OCI-LY7 (cell line): ENCODE data around the gene BLMH. TPM values are rescaled to one million over a fixed set of nuclear protein-coding genes. Genes with fewer than 3 reads are reported as not detected.

Experiments
- BruUV-seq: library from RNA; stranded (reverse); fragments of 400-500 nt; replicated peaks from 2 replicates; lab custom pipeline; 2021; lab: Mats Ljungman, UMichigan
- CTCF ChIA-PET: fragments of 300-600 bp; sonication (Branson Sonifier 250); formaldehyde crosslinking; loops from one replicate; lab custom pipeline; 2022; ENCODE audit warnings: antibody characterized with exemption; ENCODE audit not compliant: unreplicated experiment; lab: Charles Lee
- POLR2A ChIA-PET: fragments of 300-600 bp; sonication (Branson Sonifier 250); formaldehyde crosslinking; loops from one replicate; lab custom pipeline; 2022; ENCODE audit warnings: antibody characterized with exemption; lab: Charles Lee
- DNase-seq: peaks from one replicate; pipeline ENCODE4 v3.0.0-alpha.2; 2015; ENCODE audit warnings: low spot score
- H2AFZ ChIP-seq: fragments of 200-600 bp; sonication (generic), shearing (Covaris generic); 2 replicates; pipeline ENCODE4 v1.6.1; 2014; ENCODE audit warnings: mild to moderate bottlenecking, antibody characterized with exemption, low read length, moderate library complexity
- H3K27ac ChIP-seq: fragments of 200-600 bp; sonication (generic); 2 replicates; pipeline ENCODE4 v1.5.1; 2014; ENCODE audit warnings: mixed run types, low read depth, mild to moderate bottlenecking, moderate library complexity, low read length, inconsistent platforms; ENCODE audit not compliant: poor library complexity, severe bottlenecking
- H3K36me3 ChIP-seq: fragments of 200-600 bp; sonication (generic); 2 replicates; pipeline ENCODE4 v1.6.1; 2014; ENCODE audit warnings: mild to moderate bottlenecking, antibody characterized with exemption, low read length, moderate library complexity, mixed read lengths; ENCODE audit not compliant: insufficient read depth
- H3K4me1 ChIP-seq: fragments of 200-600 bp; sonication (generic); 2 replicates; pipeline ENCODE4 v1.5.1; 2014; ENCODE audit warnings: mild to moderate bottlenecking, low read length; ENCODE audit not compliant: insufficient read depth, poor library complexity, severe bottlenecking
- H3K4me2 ChIP-seq: fragments of 200-600 bp; sonication (generic); 2 replicates; pipeline ENCODE4 v1.6.1; 2014; ENCODE audit warnings: mild to moderate bottlenecking, low read length
- H3K4me3 ChIP-seq: fragments of 200-600 bp; sonication (generic); 2 replicates; pipeline ENCODE4 v1.5.1; 2014; ENCODE audit warnings: mild to moderate bottlenecking, low read depth, low read length; ENCODE audit not compliant: poor library complexity, severe bottlenecking
- H3K79me2 ChIP-seq: fragments of 200-600 bp; sonication (generic); 2 replicates; pipeline ENCODE4 v1.6.1; 2016; ENCODE audit warnings: low read depth, mild to moderate bottlenecking, low read length, moderate library complexity, mixed read lengths; ENCODE audit not compliant: insufficient read depth
- H3K9me2 ChIP-seq: fragments of 200-600 bp; sonication (generic); 2 replicates; pipeline ENCODE4 v1.6.1; 2016; ENCODE audit warnings: mild to moderate bottlenecking, low read length, mixed read lengths; ENCODE audit not compliant: insufficient read depth
- H3K9me3 ChIP-seq: fragments of 200-600 bp; sonication (generic); 2 replicates; pipeline ENCODE4 v1.6.1; 2014; ENCODE audit warnings: mild to moderate bottlenecking, mixed run types, low read length, mixed read lengths
- H4K20me1 ChIP-seq: fragments of 200-600 bp; sonication (generic); 2 replicates; pipeline ENCODE4 v1.6.1; 2014; ENCODE audit warnings: mild to moderate bottlenecking, antibody characterized with exemption, low read length, moderate library complexity, mixed read lengths; ENCODE audit not compliant: insufficient read depth
- EZH2phosphoT487 ChIP-seq: fragments of 200-600 bp; sonication (generic); IDR thresholded peaks from 2 replicates; pipeline ENCODE4 v1.6.1; 2018; ENCODE audit warnings: low read depth, borderline replicate concordance, mild to moderate bottlenecking, mixed run types, antibody characterized with exemption, low read length, moderate library complexity, mixed read lengths
- intact Hi-C: fragments of 100-400 bp; cut with micrococcal nuclease; formaldehyde crosslinking; loops from one replicate; pipeline ENCODE4 v1.10.0; 2022; ENCODE audit not compliant: unreplicated experiment
- total RNA-seq, 2 experiments: library from RNA; depleted of rRNA in 1 of 2; stranded (reverse); fragments of >200 nt in 1 of 2; shearing (Covaris generic) in 1 of 2; gene quantifications; 2 replicates each; pipeline ENCODE4 v1.2.3, GENCODE V29; 2014 to 2022
- TF ChIP-seq, protein P1 (sequence below): fragments of 200-600 bp; sonication (generic); conservative IDR thresholded peaks from 2 replicates; pipeline ENCODE4 v1.5.1; 2014; ENCODE audit warnings: mild to moderate bottlenecking, antibody characterized with exemption, low read length, moderate library complexity, mixed read lengths

Gene BLMH
- total RNA-seq, 2 experiments from 2014 or later, result 35.0 to 65.7 TPM

- Histone ChIP-seq H3K4me3 (no peak overlapping the region), H3K9me2 (no peaks in the 10 kb centered on the region), H3K27ac (no peak overlapping the region), H2AFZ (no peak overlapping the region), H3K4me1 (no peaks in the 10 kb centered on the region), H3K36me3 (no peaks in the 10 kb centered on the region), H4K20me1 (no peaks in the 10 kb centered on the region), H3K79me2 (no peaks in the 10 kb centered on the region), H3K9me3 (no peaks in the 10 kb centered on the region), H3K4me2 (no peak overlapping the region)
- no peak for DNase-seq
- BruUV-seq, result no TSS peak
- no peak for TF ChIP-seq EZH2phosphoT487
- TF ChIP-seq, protein P1, sequence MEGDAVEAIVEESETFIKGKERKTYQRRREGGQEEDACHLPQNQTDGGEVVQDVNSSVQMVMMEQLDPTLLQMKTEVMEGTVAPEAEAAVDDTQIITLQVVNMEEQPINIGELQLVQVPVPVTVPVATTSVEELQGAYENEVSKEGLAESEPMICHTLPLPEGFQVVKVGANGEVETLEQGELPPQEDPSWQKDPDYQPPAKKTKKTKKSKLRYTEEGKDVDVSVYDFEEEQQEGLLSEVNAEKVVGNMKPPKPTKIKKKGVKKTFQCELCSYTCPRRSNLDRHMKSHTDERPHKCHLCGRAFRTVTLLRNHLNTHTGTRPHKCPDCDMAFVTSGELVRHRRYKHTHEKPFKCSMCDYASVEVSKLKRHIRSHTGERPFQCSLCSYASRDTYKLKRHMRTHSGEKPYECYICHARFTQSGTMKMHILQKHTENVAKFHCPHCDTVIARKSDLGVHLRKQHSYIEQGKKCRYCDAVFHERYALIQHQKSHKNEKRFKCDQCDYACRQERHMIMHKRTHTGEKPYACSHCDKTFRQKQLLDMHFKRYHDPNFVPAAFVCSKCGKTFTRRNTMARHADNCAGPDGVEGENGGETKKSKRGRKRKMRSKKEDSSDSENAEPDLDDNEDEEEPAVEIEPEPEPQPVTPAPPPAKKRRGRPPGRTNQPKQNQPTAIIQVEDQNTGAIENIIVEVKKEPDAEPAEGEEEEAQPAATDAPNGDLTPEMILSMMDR, result no peak
- intact Hi-C loops, result no loop called here
- ChIA-PET CTCF (no interaction called here), POLR2A (no interaction called here)
Observed at GRCh38 chr17:30222721-30223175, 69.0 kb downstream of the BLMH start.

GRCh38 chr17:30222251-30222650, 69.5 kb downstream of the BLMH start:
- intact Hi-C loops, result no loop called here
- Histone ChIP-seq H3K9me2 (no peaks in the 10 kb centered on the region), H3K4me1 (no peaks in the 10 kb centered on the region), H3K36me3 (no peaks in the 10 kb centered on the region), H3K79me2 (no peaks in the 10 kb centered on the region), H3K9me3 (no peaks in the 10 kb centered on the region), H2AFZ (no peak overlapping the region), H3K4me2 (no peak overlapping the region), H3K27ac (no peak overlapping the region), H4K20me1 (no peaks in the 10 kb centered on the region), H3K4me3 (no peak overlapping the region)
- ChIA-PET POLR2A (interaction anchor here (0.5 kb wide), 1 partner anchor 129 kb away, joined by 3 read pairs; no protein-coding TSS in a partner anchor), CTCF (no interaction called here)
- TF ChIP-seq, protein P1, result no peak
- TF ChIP-seq EZH2phosphoT487, result no peak
- DNase-seq, result no peak
- BruUV-seq, result no TSS peak

- POLR2A ChIA-PET, result no interaction called here
Observed at GRCh38 chr17:30221346-30221745, 70.4 kb downstream of the BLMH start.

More at GRCh38 chr17:30221346-30221745, 70.4 kb downstream of the BLMH start:
- H3K9me2 ChIP-seq, result no peaks in the 10 kb centered on the region
- H3K79me2 ChIP-seq, result no peaks in the 10 kb centered on the region
- intact Hi-C loops, result no loop called here
- DNase-seq, result no peak
- H4K20me1 ChIP-seq, result no peaks in the 10 kb centered on the region
- no peak overlapping the region for H3K4me2 ChIP-seq
- no TSS peak for BruUV-seq
- H3K4me1 ChIP-seq, result no peaks in the 10 kb centered on the region
- no peak for TF ChIP-seq EZH2phosphoT487
- TF ChIP-seq, protein P1, result no peak
- H3K27ac ChIP-seq, result no peak overlapping the region
- no peaks in the 10 kb centered on the region for H3K36me3 ChIP-seq
- H3K4me3 ChIP-seq, result no peak overlapping the region
- CTCF ChIA-PET, result no interaction called here
- no peaks in the 10 kb centered on the region for H3K9me3 ChIP-seq
- H2AFZ ChIP-seq, result no peak overlapping the region
